ENCODE results near the gene NKAP. TPM values are rescaled to one million over a fixed set of nuclear protein-coding genes. Genes with fewer than 3 reads are reported as not detected.
"Not testable (repeated sequence)": the region's sequence is repeated elsewhere in the genome, so short reads cannot be mapped to it uniquely, and the experiment has no call there.

NKAP gene
- total and polyA plus RNA-seq, 10 donors, result 6.6 to 10.8 (median 9.0) TPM

DNA sequence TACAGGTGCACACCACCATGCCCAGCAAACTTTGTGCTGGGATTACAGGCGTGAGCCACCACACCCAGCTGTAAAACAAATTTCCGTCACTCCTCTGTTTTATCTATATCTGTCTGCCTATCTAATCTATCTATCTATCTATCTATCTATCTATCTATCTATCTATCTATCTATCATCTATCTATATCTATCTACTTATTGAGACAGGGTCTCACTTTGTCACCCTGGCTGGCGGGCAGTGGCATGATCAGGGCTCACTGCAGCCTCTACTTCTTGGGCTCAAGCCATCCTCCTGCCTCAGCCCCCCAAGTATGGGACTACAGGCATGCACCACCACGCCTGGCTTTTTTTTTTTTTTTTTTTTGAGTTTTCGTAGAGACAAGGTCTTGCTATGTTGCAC lies 27.2 kb downstream of the NKAP start:
- H3K27ac ChIP-seq, result no peak overlapping the region
- 75 to 98% (median 88%) methylated on average over 4 to 5 of the region's 5 CpGs for WGBS, 5 donors
- intact Hi-C loops (cut with DNase I; ENCODE audit: low total_unique reads), result no loop called here
- no peak overlapping the region for H3K4me3 ChIP-seq
- no peaks in the 10 kb centered on the region for H3K27me3 ChIP-seq (replicated peaks in 1 of 7)
- no peaks in the 10 kb centered on the region for H3K9me3 ChIP-seq
- DNase-seq, result no peak
- TF ChIP-seq POLR2AphosphoS5 (IDR thresholded peaks at IDR 0.05), result no peak
- TF ChIP-seq POLR2A (IDR thresholded peaks at IDR 0.05), result no peak
- TF ChIP-seq, protein P1, sequence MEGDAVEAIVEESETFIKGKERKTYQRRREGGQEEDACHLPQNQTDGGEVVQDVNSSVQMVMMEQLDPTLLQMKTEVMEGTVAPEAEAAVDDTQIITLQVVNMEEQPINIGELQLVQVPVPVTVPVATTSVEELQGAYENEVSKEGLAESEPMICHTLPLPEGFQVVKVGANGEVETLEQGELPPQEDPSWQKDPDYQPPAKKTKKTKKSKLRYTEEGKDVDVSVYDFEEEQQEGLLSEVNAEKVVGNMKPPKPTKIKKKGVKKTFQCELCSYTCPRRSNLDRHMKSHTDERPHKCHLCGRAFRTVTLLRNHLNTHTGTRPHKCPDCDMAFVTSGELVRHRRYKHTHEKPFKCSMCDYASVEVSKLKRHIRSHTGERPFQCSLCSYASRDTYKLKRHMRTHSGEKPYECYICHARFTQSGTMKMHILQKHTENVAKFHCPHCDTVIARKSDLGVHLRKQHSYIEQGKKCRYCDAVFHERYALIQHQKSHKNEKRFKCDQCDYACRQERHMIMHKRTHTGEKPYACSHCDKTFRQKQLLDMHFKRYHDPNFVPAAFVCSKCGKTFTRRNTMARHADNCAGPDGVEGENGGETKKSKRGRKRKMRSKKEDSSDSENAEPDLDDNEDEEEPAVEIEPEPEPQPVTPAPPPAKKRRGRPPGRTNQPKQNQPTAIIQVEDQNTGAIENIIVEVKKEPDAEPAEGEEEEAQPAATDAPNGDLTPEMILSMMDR (IDR thresholded peaks at IDR 0.05 in 8 of 11, conservative IDR thresholded peaks at IDR 0.05 in 3 of 11), result no peak
- no peaks in the 10 kb centered on the region for H3K4me1 ChIP-seq
- no peaks in the 10 kb centered on the region for H3K36me3 ChIP-seq

DNA sequence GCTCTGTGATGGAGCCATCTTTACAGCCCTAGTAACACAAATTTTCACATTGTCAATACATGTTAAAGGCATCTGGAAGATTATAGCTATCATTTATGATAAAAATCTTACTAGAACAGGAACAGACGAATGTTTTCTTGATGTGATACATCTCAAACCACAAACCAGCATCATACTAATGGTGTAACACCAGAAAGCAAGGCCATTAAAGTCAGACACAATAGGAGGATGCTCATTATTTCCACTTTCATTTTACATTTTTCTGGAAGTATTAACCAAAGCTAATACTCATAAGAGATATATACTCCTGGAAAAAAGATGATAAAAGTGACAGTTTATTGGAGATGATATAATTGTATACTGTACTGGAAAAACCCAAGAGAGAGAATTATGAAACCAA lies 42.6 kb downstream of the NKAP start:
- intact Hi-C loops (cut with DNase I; ENCODE audit: low total_unique reads), result no loop called here
- H3K27ac ChIP-seq, result no peak overlapping the region
- TF ChIP-seq POLR2A (IDR thresholded peaks at IDR 0.05) (no peak), POLR2AphosphoS5 (IDR thresholded peaks at IDR 0.05) (no peak)
- TF ChIP-seq, protein P1 (IDR thresholded peaks at IDR 0.05 in 8 of 11, conservative IDR thresholded peaks at IDR 0.05 in 3 of 11), result no peak
- no peak overlapping the region for H3K4me3 ChIP-seq
- DNase-seq, result no peak
- no peaks in the 10 kb centered on the region for H3K9me3 ChIP-seq
- 43 to 50% (median 48%) methylated on average over 1 of the region's 1 CpG for WGBS, 5 donors
- no peaks in the 10 kb centered on the region for H3K27me3 ChIP-seq (replicated peaks in 1 of 7)
- no peaks in the 10 kb centered on the region for H3K36me3 ChIP-seq
- H3K4me1 ChIP-seq, result no peaks in the 10 kb centered on the region

DNA sequence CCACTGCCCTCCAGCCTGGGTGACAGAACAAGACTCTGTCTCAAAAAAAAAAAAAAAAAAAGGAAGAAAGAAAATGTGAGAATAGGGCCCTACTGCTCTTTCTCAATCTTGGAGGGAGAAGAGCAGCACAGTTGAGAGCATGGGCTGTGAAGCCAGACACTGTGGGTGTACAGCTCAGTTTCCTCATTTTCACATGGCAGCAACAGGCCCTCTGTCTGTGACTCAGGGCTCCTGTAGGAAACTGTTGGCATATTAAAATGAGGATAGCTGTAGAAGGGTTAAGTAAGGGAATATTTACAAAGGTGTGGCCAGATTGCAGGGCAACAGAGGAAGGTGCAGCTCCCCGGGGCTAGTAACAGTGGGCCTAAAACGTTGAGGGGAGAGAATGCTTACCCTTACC lies 44.4 kb downstream of the NKAP start:
- Histone ChIP-seq H3K27me3 (replicated peaks in 1 of 7) (no peaks in the 10 kb centered on the region), H3K27ac (peak overlapping the region in 1 of 8 donors; percentile 18), H3K4me1 (no peaks in the 10 kb centered on the region), H3K9me3 (no peaks in the 10 kb centered on the region), H3K4me3 (no peak overlapping the region), H3K36me3 (no peaks in the 10 kb centered on the region)
- TF ChIP-seq POLR2A (IDR thresholded peaks at IDR 0.05) (no peak), POLR2AphosphoS5 (IDR thresholded peaks at IDR 0.05) (no peak)
- TF ChIP-seq, protein P1 (IDR thresholded peaks at IDR 0.05 in 8 of 11, conservative IDR thresholded peaks at IDR 0.05 in 3 of 11), result no peak
- intact Hi-C loops (cut with DNase I; ENCODE audit: low total_unique reads), result no loop called here
- 13 to 37% (median 18%) methylated on average over 2 of the region's 2 CpGs for WGBS, 5 donors
- no peak for DNase-seq

GRCh38 chrX:119895843-119896326 lies 47.7 kb downstream of the NKAP start, which contains the start of gene AKAP14:
Gene AKAP14 (plus strand): TSS chrX:119895893. CDS start chrX:119903224, 7,331 bp downstream.
- intact Hi-C loops (cut with DNase I; ENCODE audit: low total_unique reads), result no loop called here

GRCh38 chrX:119891961-119892692 lies 51.4 kb downstream of the NKAP start:
- H3K4me3 ChIP-seq; H3K9me3 ChIP-seq; H3K27me3 ChIP-seq (replicated peaks in 1 of 7); intact Hi-C loops (cut with DNase I; ENCODE audit: low total_unique reads); H3K27ac ChIP-seq; H3K36me3 ChIP-seq: not testable (repeated sequence)
- DNase-seq, result peak; percentile 3
- H3K4me1 ChIP-seq, result peaks cover 0 to 11% (median 0%) of the 10 kb centered on the region in 6 donors
- WGBS, 5 donors, result 76 to 87% (median 83%) methylated on average over 16 of the region's 16 CpGs

More at GRCh38 chrX:119895843-119896326, 47.7 kb downstream of the NKAP start, which contains the start of gene AKAP14:
- Histone ChIP-seq H3K36me3 (no peaks in the 10 kb centered on the region), H3K4me1 (no peaks in the 10 kb centered on the region), H3K27me3 (replicated peaks in 1 of 7) (no peaks in the 10 kb centered on the region), H3K4me3 (no peak within 1 kb of the TSS), H3K27ac (no peak within 1 kb of the TSS), H3K9me3 (no peaks in the 10 kb centered on the region)
- no peak for DNase-seq
- 62 to 83% (median 77%) methylated on average over 4 of the region's 4 CpGs for WGBS, 5 donors
- TF ChIP-seq, protein P1 (IDR thresholded peaks at IDR 0.05 in 8 of 11, conservative IDR thresholded peaks at IDR 0.05 in 3 of 11), result no peak
- TF ChIP-seq POLR2A (IDR thresholded peaks at IDR 0.05) (no peak), POLR2AphosphoS5 (IDR thresholded peaks at IDR 0.05) (no peak)

DNA sequence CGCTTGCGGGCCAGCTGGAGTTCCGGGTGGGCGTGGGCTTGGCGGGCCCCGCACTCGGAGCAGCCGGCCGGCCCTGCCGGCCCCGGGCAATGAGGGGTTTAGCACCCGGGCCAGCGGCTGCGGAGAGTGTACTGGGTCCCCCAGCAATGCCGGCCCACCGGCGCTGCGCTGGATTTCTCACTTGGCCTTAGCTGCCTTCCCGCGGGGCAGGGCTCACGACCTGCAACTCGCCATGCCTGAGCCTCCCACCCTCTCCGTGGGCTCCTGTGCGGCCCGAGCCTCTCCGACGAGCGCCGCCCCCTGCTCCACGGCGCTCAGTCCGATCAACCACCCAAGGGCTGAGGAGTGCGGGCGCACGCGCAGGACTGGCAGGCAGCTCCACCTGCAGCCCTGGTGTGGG lies 52.9 kb downstream of the NKAP start:
- H3K36me3 ChIP-seq; H3K27me3 ChIP-seq (replicated peaks in 1 of 7); H3K27ac ChIP-seq; intact Hi-C loops (cut with DNase I; ENCODE audit: low total_unique reads); H3K9me3 ChIP-seq; DNase-seq; H3K4me3 ChIP-seq: not testable (repeated sequence)
- H3K4me1 ChIP-seq, result peaks cover 0 to 21% (median 6%) of the 10 kb centered on the region in 6 donors
- 77 to 92% (median 85%) methylated on average over 8 to 33 of the region's 36 CpGs for WGBS, 5 donors

Measured in spleen (tissue), 11 donors.